NB4 (cell line): ENCODE measurements around the gene NDUFS8.

Source experiments
- DNase-seq: peaks from one replicate; pipeline ENCODE4 v3.0.0; 2010; ENCODE audit warnings: low read depth
- H3K4me3 ChIP-seq: one replicate; pipeline ENCODE4 v1.5.1; 2011; ENCODE audit warnings: mild to moderate bottlenecking, low read depth, low read length, moderate library complexity
- MYC ChIP-seq: IDR thresholded peaks from 2 replicates; pipeline ENCODE4 v1.6.1; 2011; ENCODE audit warnings: low read depth, low read length
- POLR2A ChIP-seq: IDR thresholded peaks from 2 replicates; pipeline ENCODE4 v1.6.1; 2011; ENCODE audit warnings: mild to moderate bottlenecking; ENCODE audit not compliant: insufficient read length; ENCODE audit errors: extremely low read depth
- TF ChIP-seq, protein P1 (sequence below): IDR thresholded peaks from one replicate; pipeline ENCODE4 v1.5.1; 2012; ENCODE audit warnings: low read depth, low read length
- TF ChIP-seq, protein P2 (sequence below): IDR thresholded peaks from 2 replicates; pipeline ENCODE4 v1.6.1; 2011; ENCODE audit warnings: low read depth, low read length

The NDUFS8 gene

DNA sequence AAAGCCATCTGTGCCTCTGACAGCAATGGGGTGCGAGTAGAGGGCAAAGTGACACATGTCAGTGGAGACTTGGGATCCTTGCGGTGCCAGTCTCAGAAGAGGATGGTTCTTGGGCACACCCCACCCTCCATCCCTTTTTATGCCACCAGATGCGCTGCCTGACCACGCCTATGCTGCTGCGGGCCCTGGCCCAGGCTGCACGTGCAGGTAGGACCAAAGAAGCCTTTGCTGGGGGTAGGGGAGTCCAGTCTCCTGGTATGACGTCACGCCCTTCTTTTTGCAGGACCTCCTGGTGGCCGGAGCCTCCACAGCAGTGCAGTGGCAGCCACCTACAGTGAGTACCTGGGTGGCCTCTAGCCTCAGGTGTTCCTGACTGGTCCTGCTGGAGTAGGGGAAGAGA, 1.5 kb downstream of the NDUFS8 start:
- no peak for DNase-seq
- TF ChIP-seq POLR2A (no peak), MYC (no peak)
- TF ChIP-seq, protein P1, sequence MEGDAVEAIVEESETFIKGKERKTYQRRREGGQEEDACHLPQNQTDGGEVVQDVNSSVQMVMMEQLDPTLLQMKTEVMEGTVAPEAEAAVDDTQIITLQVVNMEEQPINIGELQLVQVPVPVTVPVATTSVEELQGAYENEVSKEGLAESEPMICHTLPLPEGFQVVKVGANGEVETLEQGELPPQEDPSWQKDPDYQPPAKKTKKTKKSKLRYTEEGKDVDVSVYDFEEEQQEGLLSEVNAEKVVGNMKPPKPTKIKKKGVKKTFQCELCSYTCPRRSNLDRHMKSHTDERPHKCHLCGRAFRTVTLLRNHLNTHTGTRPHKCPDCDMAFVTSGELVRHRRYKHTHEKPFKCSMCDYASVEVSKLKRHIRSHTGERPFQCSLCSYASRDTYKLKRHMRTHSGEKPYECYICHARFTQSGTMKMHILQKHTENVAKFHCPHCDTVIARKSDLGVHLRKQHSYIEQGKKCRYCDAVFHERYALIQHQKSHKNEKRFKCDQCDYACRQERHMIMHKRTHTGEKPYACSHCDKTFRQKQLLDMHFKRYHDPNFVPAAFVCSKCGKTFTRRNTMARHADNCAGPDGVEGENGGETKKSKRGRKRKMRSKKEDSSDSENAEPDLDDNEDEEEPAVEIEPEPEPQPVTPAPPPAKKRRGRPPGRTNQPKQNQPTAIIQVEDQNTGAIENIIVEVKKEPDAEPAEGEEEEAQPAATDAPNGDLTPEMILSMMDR, result no peak
- TF ChIP-seq, protein P2, sequence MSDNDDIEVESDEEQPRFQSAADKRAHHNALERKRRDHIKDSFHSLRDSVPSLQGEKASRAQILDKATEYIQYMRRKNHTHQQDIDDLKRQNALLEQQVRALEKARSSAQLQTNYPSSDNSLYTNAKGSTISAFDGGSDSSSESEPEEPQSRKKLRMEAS, result no peak
- H3K4me3 ChIP-seq, result peak overlapping the region; percentile 97

DNA sequence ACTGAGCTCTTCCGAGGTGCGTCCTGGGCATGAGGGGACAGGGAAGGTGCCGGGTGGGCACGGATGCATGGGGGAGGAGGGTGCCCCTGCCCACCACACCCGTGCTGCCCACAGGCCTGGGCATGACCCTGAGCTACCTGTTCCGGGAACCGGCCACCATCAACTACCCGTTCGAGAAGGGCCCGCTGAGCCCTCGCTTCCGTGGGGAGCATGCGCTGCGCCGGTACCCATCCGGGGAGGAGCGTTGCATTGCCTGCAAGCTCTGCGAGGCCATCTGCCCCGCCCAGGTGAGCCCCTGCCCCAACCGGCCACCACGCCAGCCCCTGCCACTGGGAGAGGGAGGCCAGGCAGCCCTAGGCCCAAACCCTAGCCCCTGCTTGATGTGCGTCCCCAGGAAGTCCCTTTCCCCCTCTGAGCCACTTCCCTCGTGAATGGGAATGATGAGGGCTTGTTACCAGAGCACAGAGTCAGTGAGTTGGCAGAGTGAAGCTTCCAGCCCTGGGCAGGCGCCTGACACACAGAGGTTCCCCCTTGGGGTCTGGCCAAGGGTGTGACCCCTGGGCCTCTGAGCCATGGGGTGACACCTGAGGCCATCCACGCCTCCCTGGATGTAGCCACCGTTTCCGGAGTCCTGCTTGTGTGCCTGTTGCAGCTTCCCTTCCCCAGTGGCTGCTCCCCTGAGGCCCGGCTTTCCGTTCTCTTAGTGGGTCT, 2.7 kb downstream of the NDUFS8 start:
- H3K4me3 ChIP-seq, result no peak overlapping the region
- DNase-seq, result no peak
- TF ChIP-seq, protein P1, result no peak
- TF ChIP-seq MYC (no peak), POLR2A (no peak)
- TF ChIP-seq, protein P2, result no peak

DNA sequence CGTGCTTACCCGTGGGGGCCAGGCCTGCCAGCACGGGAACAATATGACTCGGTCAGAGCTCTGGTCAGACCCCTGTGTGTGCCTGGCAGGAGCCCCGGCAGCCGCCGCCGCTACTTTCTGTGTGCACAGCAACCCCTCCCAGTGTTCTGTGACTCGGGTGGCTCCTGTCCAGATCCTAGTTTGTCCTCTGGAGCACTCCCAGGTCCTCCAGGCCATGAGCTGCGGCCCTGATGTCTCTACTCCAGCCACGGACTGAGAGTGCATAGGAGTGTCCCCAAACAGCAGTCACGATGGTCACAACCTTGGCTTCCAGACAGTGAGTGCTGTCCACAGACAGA, 3.2 kb downstream of the NDUFS8 start:
- DNase-seq, result no peak
- H3K4me3 ChIP-seq, result no peak overlapping the region
- TF ChIP-seq MYC (no peak), POLR2A (no peak)
- TF ChIP-seq, protein P2, result no peak
- TF ChIP-seq, protein P1, result no peak

DNA sequence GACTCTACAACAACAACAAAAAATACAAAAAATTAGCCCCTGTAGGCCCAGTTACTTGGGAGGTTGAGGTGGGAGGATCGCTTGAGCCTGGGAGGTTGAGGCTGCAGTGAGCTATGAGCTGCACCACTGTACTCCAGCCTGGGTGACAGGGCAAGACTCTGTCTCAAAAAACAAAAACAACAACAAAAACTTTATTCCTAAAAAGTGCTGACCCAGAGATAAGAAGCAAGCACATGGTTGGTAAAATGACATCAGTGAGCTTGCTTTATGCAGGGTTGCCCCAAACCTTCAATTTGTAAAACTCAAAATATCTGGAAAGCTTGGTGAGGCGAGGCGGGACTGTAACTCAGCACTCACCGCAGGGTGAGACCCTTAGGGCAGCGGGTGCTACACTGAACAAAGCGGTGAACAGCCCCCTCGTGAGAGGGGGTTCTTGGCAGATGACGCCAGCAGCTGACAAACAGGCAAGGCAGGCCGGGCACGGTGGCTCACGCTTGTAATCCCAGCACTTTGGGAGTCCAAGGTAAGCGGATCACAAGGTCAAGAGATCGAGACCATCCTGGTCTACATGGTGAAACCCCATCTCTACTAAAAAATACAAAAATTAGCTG, 4.9 kb downstream of the NDUFS8 start:
- no peak overlapping the region for H3K4me3 ChIP-seq
- no peak for DNase-seq
- TF ChIP-seq, protein P2, result peak; percentile 32; the same call in 1 of the 2 replicates
- no peak for TF ChIP-seq POLR2A

DNA sequence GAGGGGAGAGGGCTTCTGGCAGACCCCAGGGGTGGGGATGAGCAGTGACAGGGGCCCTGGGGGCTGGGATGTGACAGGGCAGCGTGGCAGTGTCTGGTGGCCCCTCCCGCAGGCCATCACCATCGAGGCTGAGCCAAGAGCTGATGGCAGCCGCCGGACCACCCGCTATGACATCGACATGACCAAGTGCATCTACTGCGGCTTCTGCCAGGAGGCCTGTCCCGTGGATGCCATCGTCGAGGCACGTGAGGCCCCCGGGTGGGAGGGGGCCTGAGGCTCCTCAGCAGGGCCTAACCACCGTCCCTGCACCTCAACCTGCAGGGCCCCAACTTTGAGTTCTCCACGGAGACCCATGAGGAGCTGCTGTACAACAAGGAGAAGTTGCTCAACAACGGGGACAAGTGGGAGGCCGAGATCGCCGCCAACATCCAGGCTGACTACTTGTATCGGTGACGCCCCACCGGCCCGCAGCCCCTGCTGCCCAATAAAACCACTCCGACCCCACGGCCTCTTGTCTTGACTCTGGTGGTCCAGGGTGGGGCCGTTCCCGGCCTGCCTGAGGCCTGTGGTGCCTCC, 5.7 kb downstream of the NDUFS8 start:
- H3K4me3 ChIP-seq, result peak overlapping the region; percentile 21
- peak; percentile 92 for DNase-seq
- TF ChIP-seq MYC (peak; percentile 64), POLR2A (no peak)
- TF ChIP-seq, protein P2, result no peak; the same call in none of the 2 replicates
- TF ChIP-seq, protein P1, result no peak

DNA sequence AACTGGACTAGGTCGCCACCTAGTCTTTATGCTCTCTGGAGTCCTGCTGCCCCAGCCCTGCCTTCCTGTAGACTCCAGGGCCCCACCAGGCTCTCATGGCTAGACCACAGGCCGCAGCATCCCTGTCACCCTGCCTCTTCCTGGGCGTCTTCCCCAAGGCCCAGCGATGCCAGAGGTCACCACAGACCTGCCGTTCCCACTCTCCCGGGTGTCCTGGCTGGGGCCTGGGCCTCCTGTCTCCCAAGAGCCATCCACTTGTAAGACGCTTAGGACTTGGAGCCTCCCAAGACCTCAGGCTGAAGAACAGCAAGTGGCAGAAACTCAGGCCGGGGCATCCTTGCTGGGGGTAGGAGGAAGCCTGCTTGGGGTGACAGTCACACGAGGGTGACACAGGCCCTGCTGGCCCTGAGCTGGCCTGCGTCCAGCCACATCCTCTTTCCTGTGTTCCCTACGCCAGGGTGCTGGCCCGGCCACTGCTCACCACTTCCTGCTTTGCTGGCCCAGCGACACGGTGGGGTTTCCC, 6.3 kb downstream of the NDUFS8 start:
- peak overlapping the region; percentile 21 for H3K4me3 ChIP-seq
- TF ChIP-seq POLR2A (no peak), MYC (peak; percentile 64)
- TF ChIP-seq, protein P2, result peak; percentile 74
- peak; percentile 89 for DNase-seq
